Activated T-cell treated with anti-CD3 and anti-CD28 coated beads for 1 hour (primary cell): ENCODE data around the gene ZNF253.
"Not testable (repeated sequence)": the region's sequence is repeated elsewhere in the genome, so short reads cannot be mapped to it uniquely, and the experiment has no call there.

Experiments
- DNase-seq: peaks from one replicate; pipeline ENCODE4 v3.0.0-alpha.2; 2020; ENCODE audit warnings: low read depth

ZNF253 gene

DNA sequence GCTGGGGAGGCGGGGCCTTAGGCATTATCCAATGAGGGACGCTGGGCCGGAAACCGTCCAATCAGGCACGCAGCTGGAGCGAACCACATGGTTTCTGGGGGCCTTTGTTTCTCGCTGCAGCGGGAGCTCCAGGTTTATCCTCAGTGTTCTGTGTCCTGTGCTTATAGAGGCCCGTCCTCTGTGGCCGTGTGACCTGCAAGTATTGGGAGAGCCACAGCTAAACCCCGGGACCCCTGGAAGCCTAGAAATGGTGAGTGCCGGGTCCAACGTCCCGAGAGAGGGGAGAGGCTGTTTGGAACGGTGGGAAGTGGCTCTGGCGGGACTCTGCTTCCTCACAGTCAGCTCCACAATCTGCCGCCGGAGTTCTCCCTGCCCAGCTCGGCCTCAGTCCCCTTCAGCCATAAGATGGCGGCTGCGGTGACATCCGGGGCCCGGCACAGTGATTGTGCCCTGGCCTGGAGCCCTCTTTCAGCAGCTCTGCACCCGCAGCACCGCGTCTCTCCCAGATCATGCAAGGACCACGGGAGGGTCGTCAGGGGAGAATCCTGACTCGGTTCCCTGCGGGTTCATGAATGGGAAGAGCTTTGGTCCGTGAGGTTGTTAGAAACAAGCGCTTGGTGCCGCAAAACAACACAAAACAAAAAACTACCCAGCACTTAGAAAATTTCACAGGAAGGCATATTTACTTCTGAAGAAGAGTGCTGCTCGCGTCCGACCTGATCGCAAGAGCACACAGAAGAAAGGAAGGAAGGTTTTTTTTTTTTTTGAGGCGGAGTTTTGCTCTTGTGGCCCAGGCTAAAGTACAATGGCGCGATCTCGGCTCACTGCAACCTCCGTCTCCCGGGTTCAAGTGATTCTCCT, at the start of gene ZNF253:
Gene ZNF253 (plus strand): TSS at position 133 of the 861 bp plus-strand sequence. CDS start 115 bp downstream, at position 248.
- DNase-seq, result peak; percentile 93

DNA sequence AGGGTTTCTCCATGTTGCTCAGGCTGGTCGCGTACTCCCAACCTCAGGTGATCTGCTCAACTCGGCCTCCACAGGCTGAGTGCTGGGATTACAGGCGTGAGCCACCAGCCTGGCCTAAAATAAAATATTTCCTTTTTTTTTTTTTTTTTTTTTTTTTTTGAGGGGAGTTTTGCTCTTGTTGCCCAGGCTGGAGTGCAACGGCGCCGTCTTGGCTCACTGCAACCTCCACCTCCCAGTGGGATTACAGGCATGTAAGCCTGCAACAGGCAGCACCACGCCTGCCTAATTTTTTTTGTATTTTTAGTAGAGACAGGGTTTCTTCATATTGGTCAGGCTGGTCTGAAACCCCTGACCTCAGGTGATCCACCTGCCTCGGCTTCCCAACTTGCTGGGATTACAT, 49.0 kb upstream of the ZNF253 start:
- DNase-seq, result no peak

DNA sequence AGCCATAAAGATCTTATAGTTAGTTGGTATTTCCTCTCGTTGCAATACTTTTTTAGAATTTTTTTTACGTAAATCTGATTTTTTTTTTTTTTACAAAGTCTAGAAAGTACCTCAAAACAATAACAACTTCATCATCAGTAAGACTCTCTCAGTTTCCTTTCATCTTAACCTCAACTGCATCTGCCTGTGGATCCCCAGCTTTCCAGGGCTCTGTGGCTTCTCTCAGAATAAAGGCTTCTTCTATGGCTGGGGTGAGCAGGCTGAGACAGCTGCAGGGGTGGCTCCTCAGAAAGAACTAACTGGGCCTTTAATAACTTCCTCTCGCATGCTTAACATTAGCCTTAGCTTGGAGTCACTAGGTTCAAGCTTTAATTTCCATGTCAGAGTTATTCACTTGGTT, 48.3 kb upstream of the ZNF253 start:
- DNase-seq, result peak; percentile 23

DNA sequence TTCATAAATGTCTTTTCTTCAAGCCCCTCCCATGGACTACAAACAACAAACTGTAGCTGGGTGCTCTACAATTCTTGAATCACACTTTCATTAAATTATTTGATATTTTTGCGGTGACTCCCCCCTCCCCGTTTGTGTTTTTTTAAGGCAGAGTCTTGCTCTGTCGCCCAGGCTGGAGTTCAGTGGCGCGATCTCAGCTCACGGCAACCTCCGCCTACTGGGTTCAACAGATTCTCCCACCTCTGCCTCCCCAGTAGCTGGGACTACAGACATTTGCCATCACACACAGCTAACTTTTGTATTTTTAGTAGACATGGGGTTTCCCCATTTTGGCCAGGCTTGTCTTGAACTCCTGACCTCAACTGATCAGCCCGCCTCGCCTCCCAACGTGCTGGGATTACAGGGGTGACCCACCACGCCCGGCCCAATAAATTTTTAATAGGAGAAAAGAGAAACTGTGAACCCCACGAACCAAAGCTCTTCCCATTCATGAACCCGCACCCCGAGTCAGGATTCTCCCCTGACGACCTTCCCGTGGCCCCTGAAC, 44.8 kb upstream of the ZNF253 start:
- no peak for DNase-seq

DNA sequence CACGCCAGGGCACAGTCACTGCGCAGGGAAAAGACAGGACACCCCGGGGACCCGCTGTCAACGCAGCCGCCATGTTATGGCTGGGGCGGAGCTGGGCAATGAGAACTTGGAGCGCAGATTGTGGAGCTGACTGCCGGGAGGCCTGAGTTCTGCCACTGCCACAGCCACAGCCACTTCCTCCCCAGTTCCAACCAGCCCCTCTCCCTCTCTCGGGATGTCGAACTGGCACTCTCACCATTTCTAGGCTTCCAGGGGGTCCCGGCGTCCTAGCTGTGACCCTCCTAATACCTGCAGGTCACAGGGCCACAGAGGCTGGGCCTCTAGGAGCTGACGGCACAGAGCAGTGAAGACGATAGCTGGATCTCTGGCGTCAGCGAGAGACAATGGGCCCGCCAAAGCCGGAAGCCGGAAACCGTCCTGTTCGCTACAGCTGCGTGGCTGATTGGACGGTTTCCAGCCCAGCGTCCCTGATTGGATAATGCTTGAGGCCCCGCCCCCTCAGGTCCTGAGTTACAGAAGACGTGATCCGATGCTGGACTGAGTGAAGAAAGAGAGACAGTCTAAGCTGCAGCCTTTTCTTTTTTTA, 44.2 kb upstream of the ZNF253 start, which contains the start of gene ZNF506:
Gene ZNF506 (minus strand): TSS at position 385 of the 586 bp plus-strand sequence. CDS start 147 bp downstream, at position 238.
- peak; percentile 96 for DNase-seq

DNA sequence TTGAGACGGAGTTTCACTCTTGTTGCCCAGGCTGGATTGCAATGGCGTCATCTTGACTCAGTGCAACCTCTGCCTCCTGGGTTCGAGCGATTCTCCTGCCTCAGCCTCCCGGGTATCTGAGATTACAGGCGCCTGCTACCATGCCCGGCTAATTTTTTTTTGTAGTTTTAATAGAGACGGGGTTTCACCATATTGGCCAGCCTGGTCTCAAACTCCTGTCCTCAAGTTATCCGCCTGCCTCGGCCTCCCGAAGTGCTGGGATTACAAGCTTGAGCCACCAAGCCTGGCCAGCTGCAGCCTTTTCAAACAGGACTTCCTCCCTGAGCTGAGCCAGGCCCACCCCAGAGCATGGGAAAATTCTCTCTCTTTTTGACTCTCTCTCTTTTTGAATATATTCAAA, 43.7 kb upstream of the ZNF253 start:
- DNase-seq, result peak; percentile 5

DNA sequence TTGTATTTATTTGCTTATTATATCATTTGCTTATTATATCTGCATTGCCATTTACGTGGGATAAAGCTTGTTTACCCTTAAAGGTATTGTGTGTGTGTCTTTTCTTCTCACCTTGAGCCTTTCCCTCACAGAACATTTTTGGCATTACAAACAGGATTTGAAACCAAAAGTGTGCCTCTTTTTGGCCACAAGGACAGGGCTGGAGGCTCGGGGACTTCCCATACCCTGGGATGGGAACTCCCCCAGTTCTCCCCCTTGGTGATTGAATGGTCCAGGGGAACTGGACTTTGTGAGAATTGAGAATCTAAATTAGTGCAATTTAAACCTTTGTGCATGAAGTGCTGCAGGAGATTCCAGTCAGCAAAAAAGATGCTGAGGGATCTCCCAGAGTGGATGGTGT, 41.8 kb upstream of the ZNF253 start:
- DNase-seq, result no peak

DNA sequence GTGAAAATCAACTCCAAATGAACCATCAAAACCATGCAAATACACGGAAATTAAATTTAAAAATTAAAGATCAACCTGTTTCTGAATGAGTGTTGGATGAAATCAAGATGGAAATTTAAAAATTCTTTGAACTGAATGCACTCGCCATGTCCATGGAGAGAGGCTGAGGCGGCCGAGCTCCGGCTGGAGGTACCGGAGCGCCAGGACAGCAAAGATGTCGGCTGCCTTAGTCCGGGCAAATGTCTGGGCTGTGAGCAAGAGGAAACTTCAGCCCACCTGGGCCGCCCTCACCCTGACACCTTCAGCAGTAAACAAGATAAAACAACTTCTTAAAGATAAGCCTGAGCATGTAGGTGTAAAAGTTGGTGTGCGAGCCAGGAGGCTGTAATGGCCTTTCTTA, 38.8 kb upstream of the ZNF253 start:
- DNase-seq, result no peak

DNA sequence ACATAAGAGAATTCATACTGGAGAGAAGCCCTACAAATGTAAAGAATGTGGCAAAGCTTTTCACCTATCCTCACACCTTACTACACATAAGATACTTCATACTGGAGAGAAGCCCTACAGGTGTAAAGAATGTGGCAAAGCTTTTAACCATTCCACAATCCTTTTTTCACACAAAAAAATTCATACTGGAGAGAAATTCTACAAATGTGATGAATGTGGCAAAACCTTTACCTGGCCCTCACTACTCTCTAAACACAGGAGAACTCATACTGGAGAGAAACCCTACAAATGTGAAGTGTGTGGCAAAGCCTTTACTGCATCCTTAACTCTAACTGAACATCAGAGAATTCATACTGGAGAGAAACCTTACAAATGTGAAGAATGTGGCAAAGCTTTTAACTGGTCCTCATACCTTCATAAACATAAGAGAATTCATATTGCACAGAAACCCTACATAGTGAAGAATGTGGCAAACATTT, 30.1 kb upstream of the ZNF253 start:
- DNase-seq, result no peak

DNA sequence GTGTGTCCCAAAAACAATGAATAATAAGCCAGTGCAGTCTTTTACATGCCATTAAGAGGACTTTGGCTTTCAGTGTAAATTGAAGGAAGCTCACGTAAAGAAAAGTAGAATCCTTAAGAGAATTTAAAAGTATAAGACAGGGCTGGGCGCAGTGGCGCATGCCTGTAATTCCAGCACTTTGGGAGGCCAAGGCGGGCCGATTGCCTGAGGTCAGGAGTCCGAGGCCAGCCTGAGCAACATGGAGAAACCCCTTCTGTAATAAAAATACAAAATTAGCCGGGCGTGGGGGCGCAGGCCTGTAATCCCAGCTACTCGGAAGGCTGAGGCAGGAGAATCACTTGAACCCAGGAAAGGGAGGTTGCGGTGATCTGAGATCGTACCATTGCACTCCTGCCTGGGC, 17.9 kb upstream of the ZNF253 start:
- DNase-seq, result no peak

DNA sequence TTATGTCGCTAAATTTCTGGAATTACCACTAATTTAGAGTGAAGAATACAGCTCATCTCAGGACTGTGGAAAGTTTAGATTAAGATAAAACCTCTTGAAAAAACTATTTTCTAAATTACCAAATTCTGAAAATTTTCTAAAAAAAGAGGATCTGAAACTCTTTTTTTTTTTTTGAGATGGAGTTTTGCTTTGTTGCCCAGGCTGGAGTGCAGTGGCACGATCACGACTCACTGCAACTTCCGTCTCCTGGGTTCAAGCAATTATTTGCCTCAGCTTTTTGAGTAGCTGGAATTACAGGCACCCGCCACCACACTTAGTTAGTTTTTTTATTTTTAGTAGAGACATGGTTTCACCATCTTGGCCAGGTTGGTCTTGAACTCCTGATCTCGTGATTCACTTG, 16.6 kb upstream of the ZNF253 start:
- no peak for DNase-seq

DNA sequence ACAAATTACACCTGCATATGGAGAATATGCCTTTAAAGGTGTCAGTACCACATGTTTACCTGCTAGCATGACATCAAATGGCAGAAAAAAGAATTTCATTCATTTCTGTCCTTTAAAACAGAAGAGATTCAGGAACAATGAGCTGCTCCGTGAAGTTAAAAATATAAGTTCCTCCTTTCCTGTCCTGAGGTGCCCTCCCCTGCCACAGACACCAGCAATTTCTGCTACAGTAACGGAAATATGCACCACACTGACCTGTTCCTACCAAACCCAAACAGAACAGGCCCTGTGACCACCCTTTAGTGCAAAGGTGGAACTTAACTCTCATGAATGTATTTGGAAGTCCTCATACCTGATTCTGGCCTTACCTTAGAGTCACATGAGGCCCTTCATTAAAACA, 13.9 kb upstream of the ZNF253 start:
- DNase-seq, result not testable (repeated sequence)

DNA sequence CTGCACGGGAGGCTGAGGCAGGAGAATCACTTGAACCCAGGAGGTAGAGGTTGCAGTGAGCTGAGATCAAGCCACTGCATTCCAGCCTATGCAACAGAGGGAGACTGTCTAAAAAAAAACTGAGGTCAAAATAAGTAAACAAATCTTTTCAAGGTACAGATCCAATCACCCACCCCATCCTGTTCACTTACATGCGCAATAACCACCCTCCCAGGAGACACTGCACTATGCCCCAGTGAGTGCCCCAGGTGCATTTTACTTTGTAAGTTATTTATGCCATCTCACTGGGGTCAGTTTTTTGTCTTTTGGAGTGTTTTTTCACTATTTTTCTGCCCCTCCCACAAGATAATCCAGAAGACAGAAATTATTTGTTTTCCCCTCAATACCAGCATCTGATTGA, 6.9 kb upstream of the ZNF253 start:
- DNase-seq, result no peak

DNA sequence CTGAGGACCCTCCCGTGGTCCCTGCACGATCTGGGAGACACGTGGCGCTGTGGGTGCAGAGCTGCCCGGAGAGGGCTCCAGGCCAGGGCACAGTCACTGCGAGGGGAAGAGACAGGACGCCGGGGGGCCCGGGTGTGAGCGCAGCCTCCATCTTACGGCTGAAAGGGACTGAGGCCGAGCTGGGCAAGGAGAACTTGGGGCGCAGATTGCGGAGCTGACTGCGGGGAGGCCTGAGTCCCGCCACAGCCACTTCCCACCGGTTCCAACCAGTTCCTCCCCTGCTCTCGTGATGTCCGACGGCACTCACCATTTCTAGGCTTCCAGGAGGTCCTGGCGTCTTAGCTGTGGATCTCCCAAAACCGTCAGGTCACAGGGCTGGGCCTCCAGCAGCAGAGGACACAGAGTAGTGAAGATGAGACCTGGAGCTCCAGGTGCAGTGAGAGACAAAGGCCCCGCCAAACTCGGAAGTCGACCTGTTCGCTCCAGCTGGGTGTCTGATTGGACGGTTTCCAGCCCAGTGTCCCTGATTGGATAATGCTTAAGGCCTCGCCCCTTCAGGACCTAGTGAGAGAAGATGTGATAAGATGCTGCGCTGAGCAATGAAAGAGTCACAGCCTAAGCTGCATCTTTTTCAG, 4.8 kb upstream of the ZNF253 start:
- DNase-seq, result peak; percentile 14

DNA sequence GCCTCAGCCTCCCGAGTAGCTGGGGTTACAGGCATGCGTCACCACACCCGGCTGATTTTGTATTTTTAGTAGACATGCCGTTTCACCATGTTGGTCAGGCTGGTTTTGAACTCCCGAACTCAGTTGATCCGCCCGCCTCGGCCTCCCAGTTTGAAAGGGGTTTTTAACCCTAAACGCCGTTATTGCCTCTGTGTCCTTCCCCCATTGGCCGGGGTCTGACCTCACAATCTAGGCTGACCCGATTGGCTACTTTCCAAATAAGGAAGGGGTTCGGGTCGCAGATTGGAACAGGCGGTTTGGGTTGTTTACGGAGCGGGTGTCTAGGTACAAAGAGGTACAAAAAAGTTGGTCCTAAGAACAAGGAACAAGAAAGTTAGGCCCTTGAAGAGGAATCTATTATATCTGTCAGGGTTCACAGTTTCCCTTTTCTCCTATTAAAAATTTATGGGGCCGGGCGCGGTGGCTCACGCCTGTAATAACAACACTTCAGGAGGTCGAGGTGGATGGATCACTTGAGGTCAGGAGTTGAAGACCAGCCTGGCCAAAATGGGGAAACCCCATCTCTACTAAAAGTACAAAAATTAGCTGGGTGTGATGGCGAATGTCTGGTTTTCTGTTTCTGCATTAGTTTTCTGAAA, 1.0 kb downstream of the ZNF253 start:
- DNase-seq, result peak; percentile 8

DNA sequence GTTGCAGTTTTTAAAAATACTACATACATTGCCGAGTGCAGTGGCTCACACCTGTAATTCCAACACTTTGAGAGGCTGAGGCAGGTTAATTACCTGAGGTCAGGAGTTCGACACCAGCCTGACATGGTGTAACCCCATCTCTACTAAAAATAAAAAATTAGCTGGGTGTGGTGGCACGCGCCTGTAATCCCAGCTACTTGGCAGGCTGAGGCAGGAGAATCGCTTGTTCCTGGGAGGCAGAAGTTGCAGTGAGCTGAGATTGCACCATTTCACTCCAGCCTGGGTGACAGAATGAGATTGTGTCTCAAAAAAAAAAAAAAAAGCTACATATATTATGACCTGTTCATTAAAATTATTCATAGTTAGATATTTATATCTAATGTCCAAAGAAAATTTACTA, 4.4 kb downstream of the ZNF253 start:
- not testable (repeated sequence) for DNase-seq

DNA sequence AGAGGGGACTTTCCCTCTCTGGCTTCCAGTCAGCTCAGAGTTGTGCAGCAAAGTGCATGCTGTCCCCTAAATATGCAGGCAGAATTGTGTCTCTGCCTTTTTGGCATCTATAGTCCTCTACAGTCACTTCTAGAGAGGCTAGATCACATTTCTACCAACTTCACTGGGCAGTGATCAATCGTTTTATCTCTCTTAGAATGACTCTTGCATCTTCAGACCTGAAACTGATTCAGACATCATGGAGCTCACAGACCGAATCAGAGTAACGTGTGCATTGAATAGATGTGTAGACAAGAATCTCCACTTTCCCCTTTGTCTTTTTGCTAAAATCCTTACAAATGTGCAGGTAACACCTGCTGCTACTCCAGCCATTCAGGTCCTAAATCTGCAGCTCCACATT, 6.2 kb downstream of the ZNF253 start:
- no peak for DNase-seq

DNA sequence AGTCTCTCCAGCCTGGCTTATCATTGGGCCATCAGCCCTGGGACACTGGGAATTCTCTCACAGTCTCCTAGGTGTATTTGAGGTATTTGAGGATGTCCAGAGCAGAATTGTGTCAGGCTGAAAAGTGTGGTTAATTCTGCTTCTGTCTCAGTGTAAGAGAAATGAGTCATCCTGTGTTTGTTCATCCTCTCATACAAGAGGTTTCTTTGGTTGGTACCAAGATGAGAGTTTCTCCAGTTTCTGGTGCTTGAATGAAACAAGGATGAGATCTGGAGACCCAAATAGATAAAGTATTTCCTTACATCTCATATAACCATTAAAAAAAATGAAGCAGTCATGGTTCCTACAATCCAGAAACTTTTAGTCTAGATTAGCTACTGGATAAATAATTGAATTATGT, 7.7 kb downstream of the ZNF253 start:
- DNase-seq, result no peak

DNA sequence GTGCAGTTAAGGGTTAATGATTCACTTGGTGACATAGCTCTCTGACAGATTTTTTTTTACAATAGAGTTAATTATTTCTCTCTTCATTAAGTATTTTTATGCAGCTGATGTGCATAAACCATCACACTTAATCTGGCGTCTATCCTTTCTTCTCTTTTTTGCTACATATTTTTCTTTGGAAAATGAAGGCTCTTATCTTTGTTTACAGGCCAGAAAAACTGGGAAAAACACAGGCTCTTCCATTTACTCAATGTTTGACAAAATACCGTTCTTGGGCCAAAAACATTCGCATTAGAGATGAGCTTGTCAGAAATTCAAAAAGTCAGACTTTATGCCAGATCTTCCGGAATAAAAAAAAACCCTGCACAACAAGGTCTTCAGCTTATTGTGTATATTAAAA, 12.0 kb downstream of the ZNF253 start:
- no peak for DNase-seq

DNA sequence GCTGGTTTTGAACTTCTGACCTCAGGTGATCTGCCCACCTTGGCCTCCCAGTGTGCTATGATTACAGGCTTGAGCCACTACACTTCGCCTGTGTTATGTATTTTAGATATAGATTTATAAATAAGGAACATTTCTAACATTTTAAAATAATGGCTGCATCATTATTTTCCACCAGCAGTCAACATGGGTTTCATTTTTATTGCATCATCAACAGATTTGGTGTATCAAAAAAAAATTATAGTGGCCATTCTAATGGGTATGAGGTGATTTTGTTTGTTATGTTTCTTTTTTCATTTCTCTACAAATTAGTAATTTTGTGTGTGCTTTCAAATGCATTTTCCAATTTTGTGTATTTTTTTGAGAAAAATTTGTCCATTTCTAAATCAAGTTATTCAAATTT, 18.9 kb downstream of the ZNF253 start:
- DNase-seq, result no peak

DNA sequence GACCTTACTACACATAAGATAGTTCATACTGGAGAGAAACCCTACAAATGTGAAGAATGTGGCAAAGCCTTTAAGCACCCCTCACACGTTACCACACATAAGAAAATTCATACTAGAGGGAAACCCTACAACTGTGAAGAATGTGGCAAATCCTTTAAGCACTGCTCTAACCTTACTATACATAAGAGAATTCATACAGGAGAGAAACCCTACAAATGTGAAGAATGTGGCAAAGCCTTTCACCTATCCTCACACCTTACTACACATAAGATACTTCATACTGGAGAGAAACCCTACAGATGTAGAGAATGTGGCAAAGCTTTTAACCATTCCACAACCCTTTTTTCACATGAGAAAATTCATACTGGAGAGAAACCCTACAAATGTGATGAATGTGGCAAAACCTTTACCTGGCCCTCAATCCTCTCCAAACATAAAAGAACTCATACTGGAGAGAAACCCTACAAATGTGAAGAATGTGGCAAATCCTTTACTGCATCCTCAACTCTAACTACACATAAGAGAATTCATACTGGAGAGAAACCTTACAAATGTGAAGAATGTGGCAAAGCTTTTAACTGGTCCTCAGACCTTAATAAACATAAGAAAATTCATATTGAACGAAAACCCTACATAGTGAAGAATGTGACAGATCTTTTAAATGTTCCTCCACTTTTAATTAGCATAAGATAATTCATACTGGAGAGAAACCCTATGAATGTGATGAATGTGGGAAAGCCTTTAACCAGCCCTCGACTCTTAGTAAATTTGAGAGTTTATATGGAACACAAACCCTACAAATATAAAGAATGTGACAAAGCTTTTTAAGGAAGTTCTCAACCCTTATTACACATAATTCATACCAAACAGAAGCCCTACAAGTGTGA, 26.6 kb downstream of the ZNF253 start:
- DNase-seq, result not testable (repeated sequence)
